GM21576 (cell line): ENCODE data around the gene LRRC23.

Source experiments
- ATAC-seq: cut with Tn5 transposase; IDR thresholded peaks from one replicate; pipeline ENCODE4 v1.9.1; 2021; ENCODE audit warnings: mild to moderate bottlenecking, moderate library complexity; ENCODE audit not compliant: unreplicated experiment

The LRRC23 gene

GRCh38 chr12:6942331-6942665 is 37.7 kb downstream of the LRRC23 start:
- ATAC-seq, result no peak

- ATAC-seq, result peak; percentile 33
Measured at GRCh38 chr12:6943389-6943721, 38.7 kb downstream of the LRRC23 start.

DNA sequence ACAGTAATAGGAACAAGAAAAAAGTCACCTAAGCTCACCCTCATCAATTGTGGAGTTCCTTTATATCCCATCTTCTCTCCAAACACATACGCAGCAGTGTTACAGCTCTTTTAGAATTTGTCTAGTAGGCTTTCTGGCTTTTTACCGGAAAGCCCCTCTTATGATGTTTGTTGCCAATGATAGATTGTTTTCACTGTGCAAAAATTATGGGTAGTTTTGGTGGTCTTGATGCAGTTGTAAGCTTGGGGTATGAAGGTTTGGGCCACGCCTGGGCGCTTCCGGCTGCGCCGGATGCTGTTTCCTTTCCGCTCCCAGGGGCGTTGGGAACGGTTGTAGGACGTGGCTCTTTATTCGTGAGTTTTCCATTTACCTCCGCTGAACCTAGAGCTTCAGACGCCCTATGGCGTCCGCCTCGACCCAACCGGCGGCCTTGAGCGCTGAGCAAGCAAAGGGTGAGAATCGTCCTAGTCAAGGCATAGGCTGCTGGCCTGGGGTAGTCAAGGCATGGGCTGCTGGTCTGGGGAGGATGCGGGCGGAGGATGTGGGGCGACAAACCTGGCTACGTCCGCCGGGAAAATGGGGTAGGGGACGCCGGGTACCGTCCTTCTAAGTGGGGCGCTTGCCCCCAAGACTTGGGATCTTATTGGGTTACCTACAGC is 39.2 kb downstream of the LRRC23 start, which contains the start of the genes C12orf57 and RNU7-1:
TSS of gene C12orf57 (plus strand) at position 301 of the 659 bp plus-strand sequence. CDS start at position 401, 100 bp downstream.
TSS of gene RNU7-1 (plus strand) at position 95 of the 659 bp plus-strand sequence.
- ATAC-seq, result peak; percentile 29

DNA sequence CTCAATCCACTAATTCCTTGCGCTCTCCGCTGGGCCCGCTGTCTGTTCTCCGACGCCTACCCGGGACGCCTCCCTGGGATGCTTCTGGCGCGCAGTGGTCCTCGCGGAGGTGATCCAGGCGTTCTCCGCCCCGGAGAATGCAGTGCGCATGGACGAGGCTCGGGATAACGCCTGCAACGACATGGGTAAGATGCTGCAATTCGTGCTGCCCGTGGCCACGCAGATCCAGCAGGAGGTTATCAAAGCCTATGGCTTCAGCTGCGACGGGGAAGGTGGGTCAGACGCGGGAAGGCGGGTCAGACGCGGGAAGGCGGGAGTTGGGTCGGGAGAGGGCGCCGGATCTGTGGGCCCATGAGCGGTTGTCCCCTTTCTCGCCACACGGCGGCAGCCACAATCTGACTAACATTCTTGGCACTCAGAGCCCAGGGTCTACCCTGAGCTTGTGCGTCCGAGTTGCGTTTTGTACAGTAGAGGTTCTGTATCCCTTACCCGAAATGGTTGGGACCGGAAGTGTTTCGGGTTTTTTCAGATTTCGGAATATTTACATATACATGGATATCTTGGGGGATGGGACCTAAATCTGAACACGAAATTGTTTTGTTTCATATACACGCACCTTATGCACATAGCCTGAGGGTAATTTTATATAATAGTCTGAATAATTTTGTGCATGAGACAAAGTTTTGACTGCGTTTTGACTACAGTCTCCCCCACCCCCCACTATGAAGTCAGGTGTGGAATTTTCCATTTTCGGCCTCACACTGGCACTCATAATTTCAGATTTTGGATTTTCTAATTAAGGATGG is 40.0 kb downstream of the LRRC23 start:
- peak; percentile 30 for ATAC-seq

GRCh38 chr12:6945613-6946012 is 41.0 kb downstream of the LRRC23 start:
- ATAC-seq, result no peak

GRCh38 chr12:6946033-6946919 is 41.7 kb downstream of the LRRC23 start:
- ATAC-seq, result peak; percentile 20

GRCh38 chr12:6946920-6947374 is 42.3 kb downstream of the LRRC23 start:
- no peak for ATAC-seq

- no peak for ATAC-seq
Measured at GRCh38 chr12:6947615-6948014, 43.0 kb downstream of the LRRC23 start.

DNA sequence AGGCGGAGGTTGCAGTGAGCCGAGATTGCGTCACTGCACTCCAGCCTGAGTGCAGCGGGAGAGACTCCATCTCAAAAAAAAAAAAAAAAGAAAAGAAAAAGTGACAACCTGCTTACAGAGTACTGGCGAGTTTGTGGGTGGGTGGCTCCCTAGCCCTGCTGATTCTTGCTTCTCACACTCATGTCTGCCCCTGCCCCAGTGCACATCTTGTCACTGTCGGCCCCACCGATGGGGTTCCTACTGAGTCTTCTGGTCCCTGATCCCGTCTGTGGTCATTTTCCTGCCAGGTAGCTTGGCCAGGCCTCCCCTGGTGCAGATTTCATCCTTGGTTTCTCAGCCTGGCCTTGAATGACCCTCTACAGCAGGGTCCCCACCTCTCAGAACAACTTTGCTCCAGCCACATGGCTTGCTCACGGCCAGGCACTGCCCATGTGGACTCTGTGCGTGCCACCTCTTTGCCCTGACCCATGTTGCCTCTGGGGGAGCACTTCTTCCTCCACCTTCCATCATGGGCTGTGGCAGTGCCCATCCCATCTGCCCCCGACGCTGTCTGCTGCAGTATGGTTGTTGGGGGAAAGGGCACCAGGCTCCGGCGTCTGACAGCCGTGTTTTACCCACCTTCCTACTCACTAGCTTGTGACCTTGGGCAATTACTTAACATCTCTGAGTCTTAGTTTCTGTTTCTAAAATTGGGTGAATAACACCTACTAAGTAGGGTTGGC is 44.4 kb downstream of the LRRC23 start:
- no peak for ATAC-seq

GRCh38 chr12:6950401-6950801 is 45.8 kb downstream of the LRRC23 start:
- ATAC-seq, result no peak

GRCh38 chr12:6950811-6951540 is 46.4 kb downstream of the LRRC23 start, which contains the start of gene PTPN6:
PTPN6 (plus strand) TSS chr12:6951356; CDS start chr12:6951513, 157 bp downstream.
- ATAC-seq, result no peak

DNA sequence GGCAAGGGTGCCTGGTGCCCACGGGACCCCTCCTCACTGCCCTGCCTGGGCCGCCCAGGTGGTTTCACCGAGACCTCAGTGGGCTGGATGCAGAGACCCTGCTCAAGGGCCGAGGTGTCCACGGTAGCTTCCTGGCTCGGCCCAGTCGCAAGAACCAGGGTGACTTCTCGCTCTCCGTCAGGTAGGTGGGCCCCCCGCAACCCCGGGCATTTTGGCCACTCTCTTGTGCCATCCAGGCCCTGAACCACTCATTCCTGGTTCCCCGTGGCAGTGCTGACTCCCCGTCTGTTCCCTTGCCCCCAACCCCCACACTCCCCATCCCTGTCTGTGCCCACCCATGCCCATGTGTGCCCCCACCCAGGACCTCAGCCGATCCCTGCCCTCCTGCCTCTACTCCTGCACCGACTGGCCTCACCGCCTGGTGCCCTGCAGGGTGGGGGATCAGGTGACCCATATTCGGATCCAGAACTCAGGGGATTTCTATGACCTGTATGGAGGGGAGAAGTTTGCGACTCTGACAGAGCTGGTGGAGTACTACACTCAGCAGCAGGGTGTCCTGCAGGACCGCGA is 47.0 kb downstream of the LRRC23 start:
- no peak for ATAC-seq

DNA sequence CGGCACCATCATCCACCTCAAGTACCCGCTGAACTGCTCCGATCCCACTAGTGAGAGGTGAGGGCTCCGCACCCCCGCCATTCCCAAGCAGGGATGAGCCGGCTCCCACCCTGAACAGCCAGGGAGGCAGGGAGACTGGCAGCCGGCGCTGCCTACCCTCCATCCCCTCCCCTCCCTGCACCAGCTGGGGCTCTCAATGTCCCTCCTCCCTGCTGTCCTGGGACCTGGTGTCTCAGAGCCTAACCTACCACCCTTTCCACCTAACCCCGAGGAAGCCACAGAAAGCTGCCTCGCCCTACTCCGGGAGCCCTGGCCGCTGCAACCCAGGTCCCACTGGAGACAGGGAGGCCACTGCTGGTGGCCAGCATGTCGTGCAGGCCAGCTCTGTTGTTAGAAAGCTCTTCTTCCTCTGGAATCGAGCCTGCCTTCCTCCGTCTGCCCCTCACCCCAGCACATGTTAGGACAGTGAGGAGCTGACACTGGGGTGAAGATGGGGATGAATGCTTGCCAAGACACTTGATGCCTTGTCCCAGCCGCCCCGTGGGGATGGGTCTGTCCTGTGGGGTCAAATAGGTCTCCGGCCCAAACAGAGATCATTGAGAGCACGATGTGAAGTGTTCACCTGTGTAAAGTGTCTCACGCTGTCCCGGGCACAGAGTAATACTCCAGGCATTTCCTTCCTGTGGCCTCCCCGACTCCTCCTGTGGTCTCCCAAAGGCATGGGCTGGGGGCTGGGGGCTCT is 47.7 kb downstream of the LRRC23 start:
- ATAC-seq, result no peak

GRCh38 chr12:6952863-6953441 is 48.3 kb downstream of the LRRC23 start:
- ATAC-seq, result no peak

DNA sequence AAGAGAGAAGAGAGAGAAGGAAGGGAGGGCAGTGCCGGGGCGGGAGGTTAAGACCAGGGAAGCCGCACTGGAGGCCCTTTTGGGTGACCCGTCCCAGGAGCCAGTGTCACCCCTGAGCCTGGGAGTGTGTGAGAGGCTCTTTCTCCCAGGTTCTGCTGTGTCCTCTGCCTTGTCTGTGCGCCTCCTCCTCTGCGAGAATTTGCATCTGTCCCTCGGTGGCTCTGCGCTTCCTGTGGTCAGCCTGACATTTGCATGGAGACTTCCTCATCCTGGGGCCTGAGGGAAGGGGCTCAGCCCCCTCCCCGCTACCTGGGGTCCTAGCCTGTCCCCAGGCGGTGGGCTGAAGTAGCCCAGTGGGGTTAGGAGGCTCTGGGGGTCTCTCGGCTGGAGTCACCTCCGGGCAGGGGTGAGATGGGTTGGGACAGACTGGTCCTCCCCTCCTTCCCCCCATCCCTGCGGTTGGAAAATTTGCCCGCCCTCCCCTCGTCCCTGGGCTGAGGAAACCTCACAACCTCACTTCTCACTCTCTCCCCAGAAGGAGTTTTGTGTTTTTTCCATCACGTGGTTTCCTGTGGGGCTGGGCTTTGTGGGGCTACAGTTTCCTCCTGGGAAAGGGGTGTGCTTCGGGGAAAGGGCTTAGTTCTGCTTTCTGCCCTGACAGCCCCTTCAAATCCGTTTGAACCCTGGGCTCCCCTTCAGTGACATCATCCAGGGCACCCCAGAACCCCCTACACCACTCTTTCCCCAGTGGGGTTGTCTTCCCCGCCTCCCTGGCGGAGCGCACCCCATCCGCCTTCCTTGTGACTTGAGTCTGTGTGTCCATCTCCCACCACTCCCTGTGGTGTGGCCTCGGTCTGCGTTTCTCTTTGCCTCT is 49.1 kb downstream of the LRRC23 start:
- peak; percentile 34 for ATAC-seq

GRCh38 chr12:6954316-6955107 is 49.9 kb downstream of the LRRC23 start:
- no peak for ATAC-seq
